HG03097 (cell line): ENCODE measurements around the gene PRDM11.

Experiments
- ATAC-seq: cut with Tn5 transposase; IDR thresholded peaks from one replicate; pipeline ENCODE4 v1.9.1; 2021; ENCODE audit not compliant: unreplicated experiment, low FRiP score

Gene PRDM11

DNA sequence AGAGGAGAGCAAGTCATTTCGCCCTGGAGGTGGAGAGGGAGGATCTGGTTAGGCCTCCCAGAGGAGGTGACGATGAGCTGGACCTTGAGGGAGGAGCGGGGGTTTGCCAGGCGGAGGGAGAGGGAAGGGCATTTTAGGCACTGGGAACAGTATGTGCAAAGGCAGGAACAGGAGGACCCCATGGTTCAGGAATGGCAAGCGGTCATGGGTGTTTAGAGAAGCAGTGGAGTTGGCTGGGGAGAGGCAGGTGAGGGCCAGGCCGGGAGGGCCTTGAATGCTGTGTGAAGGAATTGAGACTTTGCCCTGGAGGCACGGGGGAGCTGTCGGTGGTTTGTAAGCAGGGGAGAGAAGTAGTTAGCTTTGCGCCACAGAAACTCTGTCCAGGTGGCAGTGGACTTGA lies 10.3 kb downstream of the PRDM11 start:
- ATAC-seq = no peak

DNA sequence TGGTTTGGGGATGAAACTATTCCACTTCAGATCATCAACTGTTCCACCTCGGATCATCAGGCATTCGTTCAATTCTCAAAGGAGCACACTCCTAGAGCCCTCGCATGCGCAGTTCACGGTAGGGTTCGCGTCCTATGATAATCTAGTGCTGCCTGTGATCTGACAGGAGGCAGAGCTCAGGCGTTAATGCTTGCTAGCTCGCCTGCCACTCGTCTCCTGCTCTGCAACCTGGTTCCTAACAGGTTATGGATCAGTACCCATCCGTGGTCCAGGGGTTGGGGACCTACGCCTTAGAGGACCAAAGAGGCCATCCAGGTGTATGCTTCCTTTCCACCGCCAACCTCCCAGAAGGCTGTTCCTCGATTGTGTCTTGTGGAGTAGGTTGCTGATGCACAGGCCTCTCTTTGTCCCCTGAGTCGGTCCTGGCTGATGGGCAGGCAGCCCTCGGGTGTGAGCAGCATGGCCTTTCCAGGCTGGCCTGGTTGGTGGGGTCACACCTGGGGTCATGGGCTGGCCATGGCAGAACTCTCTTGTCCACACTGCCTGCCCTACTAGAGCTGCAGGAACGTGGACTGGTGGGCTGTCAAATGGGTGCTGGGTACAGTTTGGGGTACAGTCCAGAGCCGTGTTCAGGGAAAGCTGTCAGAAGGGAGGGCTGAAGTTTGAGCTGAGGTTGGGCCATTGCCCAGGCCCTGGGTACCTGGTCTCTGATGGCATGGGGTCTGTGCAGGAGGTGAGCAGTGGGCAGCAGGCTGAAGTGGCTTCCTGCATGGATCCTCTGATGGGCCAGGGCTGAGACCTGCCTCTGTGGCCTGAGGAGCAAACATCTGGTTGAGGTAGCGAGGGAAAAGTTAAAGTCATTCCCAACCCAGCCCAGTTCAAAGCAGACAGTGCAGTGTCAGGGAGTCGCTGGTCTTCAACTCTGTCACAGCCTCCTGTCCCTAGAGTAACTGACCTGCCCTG lies 11.1 kb downstream of the PRDM11 start:
- no peak for ATAC-seq

- ATAC-seq = no peak
These were observed 11.8 kb downstream of the PRDM11 start for GRCh38 chr11:45158210-45158731.

- ATAC-seq = no peak
These were observed 12.6 kb downstream of the PRDM11 start for GRCh38 chr11:45158891-45159605.

DNA sequence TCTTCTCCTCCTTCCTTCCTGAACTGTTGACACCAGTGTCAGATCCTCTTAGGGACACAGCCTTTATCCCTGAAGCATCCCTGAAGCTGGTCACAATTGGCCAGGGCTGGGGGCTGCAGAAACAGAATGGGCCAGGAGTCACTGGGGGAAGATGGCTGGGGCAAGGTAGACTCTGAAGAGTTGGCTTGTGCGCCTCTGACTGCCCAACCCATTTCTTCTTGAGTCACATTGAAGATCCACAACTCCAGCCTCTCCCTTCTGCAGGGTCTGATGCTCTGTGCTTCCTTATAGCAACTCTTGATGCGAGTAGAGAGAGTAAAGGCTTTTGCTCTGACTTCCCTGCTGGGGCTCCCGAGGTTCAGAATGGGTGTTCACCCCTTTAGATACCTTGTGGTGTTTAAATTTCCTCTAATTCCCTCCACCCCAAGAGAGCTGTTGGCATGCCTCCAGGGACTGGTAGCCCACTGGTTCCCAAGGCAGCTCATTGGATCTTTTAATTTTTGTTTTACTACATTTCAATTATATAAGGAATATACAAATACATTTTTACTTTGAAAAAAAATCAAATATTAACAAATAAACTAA lies 13.4 kb downstream of the PRDM11 start:
- ATAC-seq = no peak

DNA sequence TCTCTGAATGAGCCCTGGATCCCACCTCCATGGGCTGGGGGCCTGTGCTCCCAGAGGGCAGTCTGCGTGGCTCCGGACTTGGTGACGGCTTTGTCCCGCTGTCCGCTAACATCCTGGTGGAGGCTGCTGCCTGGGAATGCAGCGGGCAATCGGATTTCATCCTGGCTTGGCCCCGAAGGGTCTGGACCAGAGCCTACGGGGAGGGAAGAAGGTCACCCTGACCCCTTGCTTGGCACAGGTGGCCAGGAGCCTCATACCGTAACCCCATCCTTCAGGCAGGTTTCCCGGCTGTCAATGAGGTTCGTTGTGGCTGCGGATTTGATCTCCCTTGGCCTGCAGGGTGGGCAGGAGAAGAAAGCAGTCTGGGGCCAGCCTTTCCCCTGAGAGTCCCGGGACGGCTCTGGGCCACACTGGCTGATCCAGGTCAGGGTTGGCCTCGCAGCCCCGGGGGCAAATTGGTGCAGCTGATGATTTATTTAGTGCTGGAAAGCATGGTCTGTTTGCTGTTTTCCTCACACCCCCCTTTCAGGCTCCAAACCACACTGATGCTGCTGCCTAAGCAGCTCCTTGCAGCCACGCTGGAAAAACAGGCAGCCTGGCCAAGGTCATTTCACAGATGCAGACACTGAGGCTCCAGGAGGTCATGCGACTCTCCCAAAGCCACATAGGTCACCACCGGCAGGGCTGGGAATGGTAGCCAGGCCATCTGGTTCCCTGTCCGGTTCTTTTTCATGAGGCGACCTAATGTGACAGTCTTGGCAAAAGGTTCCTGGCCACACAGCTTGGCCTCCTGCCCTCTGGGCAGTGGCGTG lies 15.0 kb downstream of the PRDM11 start:
- no peak for ATAC-seq

- no peak for ATAC-seq
These were observed 15.6 kb downstream of the PRDM11 start for GRCh38 chr11:45162064-45162375.

DNA sequence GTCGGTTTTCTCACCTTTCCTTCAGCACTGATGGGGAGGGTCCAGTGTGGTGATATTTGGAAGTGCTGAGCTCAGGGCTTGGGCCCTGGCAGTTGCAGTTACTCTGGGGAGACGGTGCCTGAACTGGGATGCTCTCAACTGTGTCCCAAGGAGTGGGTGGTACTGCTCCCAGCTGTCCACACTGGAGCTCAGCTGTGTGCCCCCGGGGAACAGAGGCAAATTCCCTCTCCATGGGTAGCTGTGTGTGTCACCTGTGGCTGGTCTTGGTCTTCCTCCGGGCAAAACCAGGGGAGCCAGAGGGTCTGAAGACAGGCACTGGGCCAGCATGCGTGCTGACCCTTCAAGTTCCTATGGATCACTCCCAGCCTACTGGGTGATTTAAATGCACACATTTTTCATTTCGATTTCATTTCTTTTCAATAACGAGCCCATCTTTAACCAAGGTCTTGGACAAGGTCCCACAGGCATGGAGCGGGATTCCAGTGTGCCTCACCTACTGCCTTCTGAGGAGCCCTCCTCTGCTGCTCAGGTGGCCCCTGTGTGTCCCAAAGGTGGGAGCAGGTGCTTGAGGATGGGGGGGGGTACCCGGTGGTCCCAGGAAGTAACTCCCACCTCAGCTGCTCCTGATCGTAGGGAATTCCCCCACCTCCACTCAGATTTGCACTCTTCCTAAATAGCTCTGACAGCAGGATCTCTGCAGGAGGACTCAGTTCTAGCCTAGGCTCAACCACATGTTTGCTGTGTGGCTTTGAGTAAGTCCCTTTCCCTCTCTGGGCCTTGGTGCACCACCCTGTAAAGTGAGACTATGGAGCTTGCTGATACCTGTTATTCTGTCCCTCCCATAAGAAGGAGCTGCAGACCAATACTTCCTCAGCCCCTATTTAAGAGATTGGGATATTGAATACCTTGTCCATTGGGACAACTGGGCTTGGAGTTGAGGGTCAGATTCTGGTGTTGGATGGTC lies 16.8 kb downstream of the PRDM11 start:
- no peak for ATAC-seq

GRCh38 chr11:45163956-45164575 lies 17.6 kb downstream of the PRDM11 start:
- ATAC-seq = no peak

DNA sequence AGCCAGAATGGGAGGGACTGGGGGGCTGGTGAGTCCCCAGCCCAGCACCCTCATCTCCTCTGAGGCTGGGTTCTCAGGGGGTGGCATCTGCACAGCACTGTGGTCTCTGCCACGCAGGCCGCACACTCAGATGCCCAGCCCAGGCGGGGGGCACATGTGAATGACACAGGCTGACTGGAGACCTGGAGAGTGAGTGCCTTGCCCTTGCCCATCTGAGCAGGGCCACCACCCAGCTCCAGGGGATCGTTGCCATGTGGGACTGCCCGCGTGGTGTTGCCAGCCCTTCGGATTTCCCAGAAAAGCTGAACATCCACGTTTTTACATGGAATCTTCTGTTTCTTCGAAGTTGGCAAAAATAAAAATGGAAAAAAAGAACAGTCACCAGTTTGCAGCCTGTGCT lies 18.9 kb downstream of the PRDM11 start:
- no peak for ATAC-seq

DNA sequence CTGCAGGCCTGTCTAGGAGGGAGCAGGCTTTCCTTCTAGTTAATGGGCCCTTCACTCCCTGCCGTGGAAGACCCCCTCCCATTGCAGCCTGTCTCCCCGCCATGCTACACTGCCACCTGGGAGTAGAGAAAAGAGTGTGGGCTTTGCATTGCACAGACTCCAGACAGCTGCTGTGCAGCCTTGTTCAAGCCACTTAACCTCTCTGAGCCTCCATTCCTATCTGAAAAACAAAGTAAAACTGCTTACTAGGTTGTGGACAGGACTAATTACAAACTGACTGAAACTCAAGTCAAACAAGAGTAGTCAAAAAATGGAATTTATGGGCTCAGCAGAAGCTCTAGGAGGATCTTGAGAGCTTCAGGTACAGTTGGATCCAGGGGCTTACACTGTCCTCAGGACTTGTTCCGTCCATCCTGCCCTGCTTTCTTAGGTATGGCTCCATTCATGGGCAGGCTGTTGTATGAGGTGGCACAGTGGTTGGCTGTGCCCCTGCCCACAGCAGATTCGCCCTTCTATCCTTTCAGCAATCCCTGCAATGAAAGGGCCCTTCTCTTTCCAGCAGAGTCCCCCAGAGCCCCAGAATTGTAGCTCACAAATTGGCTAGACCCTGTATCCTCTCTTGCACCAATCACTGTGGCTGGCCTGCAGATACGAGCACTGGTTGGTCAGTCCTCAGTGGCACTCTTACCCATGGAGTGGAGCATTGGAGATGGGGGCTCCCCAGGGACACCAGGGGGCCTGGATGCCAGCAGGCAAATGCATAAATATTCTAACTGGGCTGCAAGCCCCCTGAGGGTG lies 19.6 kb downstream of the PRDM11 start:
- no peak for ATAC-seq

- ATAC-seq = no peak
These were observed 20.1 kb downstream of the PRDM11 start for GRCh38 chr11:45166604-45166897.

- no peak for ATAC-seq
These were observed 20.8 kb downstream of the PRDM11 start for GRCh38 chr11:45167283-45167682.

DNA sequence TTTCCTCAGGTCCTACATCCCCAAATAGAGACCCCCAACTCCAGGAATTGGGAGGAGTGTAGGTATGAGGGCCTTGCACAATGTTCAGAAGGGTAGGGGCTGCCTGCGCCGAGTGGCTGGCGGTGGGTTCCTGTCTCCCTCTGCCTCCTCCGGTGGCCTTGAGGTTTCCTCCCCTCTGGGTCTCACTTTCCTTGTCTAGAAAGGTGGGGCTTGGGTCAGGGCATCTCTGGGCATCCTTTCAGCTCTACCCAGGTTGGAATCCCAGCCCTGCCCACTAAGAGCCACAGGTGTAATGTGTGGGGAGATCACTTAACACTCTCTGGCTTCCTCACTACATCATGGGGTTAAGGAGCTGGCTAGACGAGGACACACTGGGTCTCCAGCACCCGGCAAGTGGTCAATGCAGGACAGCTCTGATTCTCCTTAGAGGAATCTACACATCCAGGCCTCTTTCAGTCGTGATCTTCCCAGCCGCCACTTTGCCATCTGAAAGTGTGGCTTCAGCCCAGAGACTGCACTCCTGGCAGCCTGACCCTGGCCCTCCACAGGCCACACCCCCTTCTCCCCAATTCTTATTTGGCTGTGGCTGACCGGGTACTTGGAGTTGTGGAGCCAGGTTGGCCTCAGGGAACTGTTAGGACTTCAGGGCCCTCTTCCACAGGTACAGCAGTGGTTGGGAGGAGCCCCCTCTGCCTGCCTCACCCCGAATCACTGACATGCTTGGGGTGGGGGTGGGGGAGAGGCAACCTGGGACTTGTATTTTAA lies 22.1 kb downstream of the PRDM11 start:
- no peak for ATAC-seq

- no peak for ATAC-seq
These were observed 23.1 kb downstream of the PRDM11 start for GRCh38 chr11:45169310-45170072.

DNA sequence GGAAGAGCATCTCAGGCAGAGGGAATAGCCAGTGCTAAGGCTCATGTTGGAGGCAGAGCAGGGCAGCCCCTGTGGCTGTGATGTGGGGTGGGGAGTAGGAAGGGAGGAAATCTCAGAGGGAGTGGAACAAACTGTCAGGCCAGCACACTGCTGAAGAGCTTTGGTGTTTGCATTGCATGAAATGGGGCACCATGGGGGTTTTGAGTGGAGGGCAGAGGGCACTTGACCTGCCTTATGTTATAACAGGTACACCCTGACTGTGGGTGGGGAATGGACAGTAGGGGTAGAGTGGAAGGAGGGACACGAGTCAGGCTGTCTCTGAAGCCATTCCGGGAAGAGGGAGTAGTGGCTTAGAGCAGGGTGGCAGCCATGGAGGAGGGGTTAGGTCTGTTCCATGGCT lies 24.0 kb downstream of the PRDM11 start:
- no peak for ATAC-seq

GRCh38 chr11:45171550-45171949 lies 25.1 kb downstream of the PRDM11 start:
- no peak for ATAC-seq
